Endothelial cell of umbilical vein (primary cell): Measurements from ENCODE around the gene GRIK1. TPM values are rescaled to one million over a fixed set of nuclear protein-coding genes. Genes with fewer than 3 reads are reported as not detected.

Experiments used
- BruUV-seq: library from RNA; stranded (reverse); fragments of 400-500 nt; replicated peaks from 2 replicates; lab custom pipeline; 2021; lab: Mats Ljungman, UMichigan
- CTCF ChIA-PET: fragments of 300-600, 350-600 bp; sonication (Branson Sonifier 250); formaldehyde crosslinking; loops from one replicate; lab custom pipeline; 2021; ENCODE audit warnings: antibody characterized with exemption, inconsistent platforms; lab: Charles Lee
- POLR2A ChIA-PET: fragments of 300-600, 350-600 bp; sonication (Branson Sonifier 250); formaldehyde crosslinking; loops from one replicate; lab custom pipeline; 2021; ENCODE audit warnings: antibody characterized with exemption, inconsistent platforms; lab: Charles Lee
- DNase-seq: peaks from one replicate; pipeline ENCODE4 v3.0.0-alpha.2; 2011; ENCODE audit warnings: low read depth, low spot score
- FAIRE-seq: peaks from 2 replicates; lab custom pipeline; 2011; peaks lifted over from hg19 to GRCh38; lab: Jason Lieb, UNC
- H2AFZ ChIP-seq: 2 replicates; pipeline ENCODE4 v1.6.0; 2012; ENCODE audit warnings: low read depth, low read length, control low read depth, inconsistent platforms
- H3K27ac ChIP-seq: 2 replicates; pipeline ENCODE4 v1.5.1; 2011; ENCODE audit warnings: low read depth, mild to moderate bottlenecking, control low read depth, low read length, moderate library complexity; ENCODE audit not compliant: insufficient read depth
- H3K27me3 ChIP-seq, 2 experiments: 2 replicates each; pipeline versions ENCODE4 v1.6.0 to v1.6.1; 2011; ENCODE audit warnings: low read length in 2 of 2, mixed read lengths in 1 of 2; ENCODE audit not compliant: control insufficient read depth in 2 of 2, insufficient read depth in 2 of 2
- H3K36me3 ChIP-seq, 2 experiments: 2 replicates in 1 of 2; 3 replicates in 1 of 2; pipeline ENCODE4 v1.5.1; 2011; ENCODE audit warnings: low read length in 2 of 2, mild to moderate bottlenecking in 1 of 2, moderate library complexity in 1 of 2; ENCODE audit not compliant: control insufficient read depth in 2 of 2, insufficient read depth in 2 of 2; ENCODE audit errors: extremely low read depth in 1 of 2
- H3K4me1 ChIP-seq: 3 replicates; pipeline ENCODE4 v1.5.1; 2011; ENCODE audit warnings: mild to moderate bottlenecking, low read length; ENCODE audit not compliant: control insufficient read depth, insufficient read depth; ENCODE audit errors: extremely low read depth
- H3K4me2 ChIP-seq: 2 replicates; pipeline ENCODE4 v1.6.1; 2011; ENCODE audit warnings: low read length, control low read depth, mixed read lengths; ENCODE audit not compliant: insufficient read depth
- H3K4me3 ChIP-seq, 3 experiments: fragments of 200-600 bp in 1 of 3; sonication (generic), shearing (Covaris generic) in 1 of 3; replicated peaks in 1 of 3; 2 replicates each; pipeline ENCODE4 v1.5.1; 2011 to 2016; ENCODE audit warnings: control low read depth in 3 of 3, low read length in 3 of 3, mild to moderate bottlenecking in 2 of 3, inconsistent platforms in 1 of 3, low read depth in 1 of 3, moderate library complexity in 1 of 3; ENCODE audit not compliant: insufficient read depth in 1 of 3
- H3K79me2 ChIP-seq: 2 replicates; pipeline ENCODE4 v1.6.0; 2012; ENCODE audit warnings: low read length, inconsistent platforms; ENCODE audit not compliant: control insufficient read depth, insufficient read depth
- H3K9ac ChIP-seq: replicated peaks from 2 replicates; pipeline ENCODE3; 2011; ENCODE audit warnings: low read length, control low read depth; ENCODE audit not compliant: insufficient read depth; ENCODE audit errors: extremely low read depth
- H3K9me1 ChIP-seq: replicated peaks from 3 replicates; pipeline ENCODE4 v1.6.0; 2011; ENCODE audit warnings: mild to moderate bottlenecking, low read length; ENCODE audit not compliant: control insufficient read depth, insufficient read depth; ENCODE audit errors: extremely low read depth
- H3K9me3 ChIP-seq: replicated peaks from 2 replicates; pipeline ENCODE4 v1.5.1; 2012; ENCODE audit warnings: low read length, inconsistent platforms; ENCODE audit not compliant: control insufficient read depth, insufficient read depth
- H4K20me1 ChIP-seq: replicated peaks from 2 replicates; pipeline ENCODE3; 2011; ENCODE audit warnings: mild to moderate bottlenecking, low read length; ENCODE audit not compliant: control insufficient read depth, insufficient read depth; ENCODE audit errors: extremely low read depth
- CTCF ChIP-seq, 2 donors: IDR thresholded peaks; 1 replicate in 1 of 2; 2 replicates in 1 of 2; pipeline ENCODE4 v1.5.1; 2011; ENCODE audit warnings: low read length in 2 of 2, mild to moderate bottlenecking in 2 of 2, moderate library complexity in 2 of 2, control low read depth in 1 of 2, inconsistent platforms in 1 of 2, low read depth in 1 of 2; ENCODE audit not compliant: insufficient read depth in 1 of 2; ENCODE audit errors: extremely low read depth in 1 of 2
- EZH2 ChIP-seq: IDR thresholded peaks from 2 replicates; pipeline ENCODE4 v1.6.1; 2012; ENCODE audit warnings: borderline replicate concordance, low read depth, mild to moderate bottlenecking, moderate library complexity, low read length, inconsistent platforms; ENCODE audit not compliant: severe bottlenecking
- FOS ChIP-seq: IDR thresholded peaks from 2 replicates; pipeline ENCODE4 v1.6.1; 2011; ENCODE audit warnings: mild to moderate bottlenecking, low read length, moderate library complexity, borderline replicate concordance; ENCODE audit not compliant: insufficient read depth
- GATA2 ChIP-seq: IDR thresholded peaks from 2 replicates; pipeline ENCODE4 v1.7.0; 2011; ENCODE audit warnings: low read depth, mild to moderate bottlenecking, moderate library complexity, mixed read lengths, low read length; ENCODE audit not compliant: insufficient read length, insufficient read depth
- JUN ChIP-seq: IDR thresholded peaks from 2 replicates; pipeline ENCODE4 v1.6.1; 2011; ENCODE audit warnings: borderline replicate concordance, low read depth; ENCODE audit not compliant: insufficient read length, insufficient read depth
- dilution Hi-C: fragments of 300-500 bp; cut with MboI; formaldehyde crosslinking; loops from one replicate; pipeline ENCODE4 v1.15.0; 2019; ENCODE audit warnings: low sequenced_read_pairs; ENCODE audit not compliant: extremely low pct_ligation_motif_present
- intact Hi-C: fragments of 100-400 bp; cut with micrococcal nuclease; formaldehyde crosslinking; loops from one replicate; pipeline ENCODE4 v1.10.0; 2022
- polyA plus RNA-seq, 4 experiments: library from polyadenylated mRNA; depleted of rRNA in 3 of 4; stranded (reverse) in 3 of 4; unstranded in 1 of 4; fragments of >200 nt; gene quantifications; 2 replicates each; pipeline versions ENCODE4 v1.2.1 to v1.2.3, GENCODE V29; 2011 to 2012; ENCODE audit warnings: missing spikeins in 1 of 4
- total RNA-seq: library from RNA; stranded (reverse); gene quantifications from 2 replicates; pipeline ENCODE4 v1.2.3, GENCODE V29; 2021

Gene GRIK1
- total and polyA plus RNA-seq, 2 donors (not counting 3 experiments of a cell fraction or from before 2014, with no cell fraction given), result not detected

DNA sequence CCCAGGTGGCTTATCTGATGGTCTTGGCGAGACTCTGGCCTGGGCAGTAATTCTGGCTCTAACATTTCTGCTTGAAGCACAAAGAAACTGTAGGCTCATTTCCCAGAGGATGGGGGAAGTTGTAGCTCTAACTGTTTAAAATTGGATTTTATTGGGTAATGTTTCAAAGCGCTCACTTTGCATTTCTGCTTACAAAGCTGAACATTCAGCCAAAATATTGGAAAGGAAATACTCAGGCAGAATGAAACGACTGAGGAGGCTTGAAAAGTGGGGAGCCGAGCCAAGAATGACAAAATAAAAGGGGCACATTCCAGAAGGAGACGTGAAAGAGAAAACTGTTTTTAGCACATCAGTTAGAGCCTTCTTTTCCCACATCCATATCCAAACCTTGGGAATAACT, 202.6 kb downstream of the GRIK1 start:
- H3K27me3 ChIP-seq, result no peaks in the 10 kb centered on the region
- BruUV-seq, result no TSS peak
- H3K9me3 ChIP-seq, result no peaks in the 10 kb centered on the region
- no peaks in the 10 kb centered on the region for H3K79me2 ChIP-seq
- intact Hi-C loops, result no loop called here
- FAIRE-seq (no peak), DNase-seq (no peak)
- H3K4me1 ChIP-seq, result no peaks in the 10 kb centered on the region
- dilution Hi-C loops, result no loop called here
- no peaks in the 10 kb centered on the region for H3K36me3 ChIP-seq
- H3K4me2 ChIP-seq, result no peak overlapping the region
- no peak overlapping the region for H3K4me3 ChIP-seq
- no peak overlapping the region for H2AFZ ChIP-seq
- POLR2A ChIA-PET, result no interaction called here
- H3K9me1 ChIP-seq, result no peaks in the 10 kb centered on the region
- no peak overlapping the region for H3K27ac ChIP-seq
- TF ChIP-seq JUN, result no peak
- no peak for TF ChIP-seq GATA2
- TF ChIP-seq EZH2, result no peak
- CTCF ChIA-PET, result no interaction called here
- no peak overlapping the region for H3K9ac ChIP-seq
- H4K20me1 ChIP-seq, result no peaks in the 10 kb centered on the region

GRCh38 chr21:29730281-29730680, 209.5 kb downstream of the GRIK1 start:
- intact Hi-C loops, result no loop called here
- no peaks in the 10 kb centered on the region for H4K20me1 ChIP-seq
- TF ChIP-seq CTCF (IDR thresholded peaks at IDR 0.05; ENCODE audit: extremely low read depth in 1 of 2, insufficient read depth in 1 of 2, low read depth in 1 of 2, low read length in 2 of 2) (no peak), JUN (no peak), EZH2 (no peak), FOS (no peak)
- H3K27me3 ChIP-seq, result no peaks in the 10 kb centered on the region
- H3K9me3 ChIP-seq, result no peaks in the 10 kb centered on the region
- H2AFZ ChIP-seq, result no peak overlapping the region
- DNase-seq (no peak), FAIRE-seq (no peak)
- BruUV-seq, result no TSS peak
- ChIA-PET CTCF (no interaction called here), POLR2A (no interaction called here)
- no peak overlapping the region for H3K9ac ChIP-seq
- no peak overlapping the region for H3K4me3 ChIP-seq
- no peaks in the 10 kb centered on the region for H3K79me2 ChIP-seq
- dilution Hi-C loops, result no loop called here
- no peaks in the 10 kb centered on the region for H3K4me1 ChIP-seq
- H3K9me1 ChIP-seq, result no peaks in the 10 kb centered on the region
- no peak overlapping the region for H3K4me2 ChIP-seq
- H3K27ac ChIP-seq, result no peak overlapping the region
- H3K36me3 ChIP-seq, result no peaks in the 10 kb centered on the region
